GM21360 (cell line): ENCODE measurements around the gene SH3TC1.

Experiments used
- ATAC-seq: cut with Tn5 transposase; IDR thresholded peaks from one replicate; pipeline ENCODE4 v1.9.1; 2021; ENCODE audit warnings: mild to moderate bottlenecking, moderate library complexity; ENCODE audit not compliant: unreplicated experiment

SH3TC1 gene

DNA sequence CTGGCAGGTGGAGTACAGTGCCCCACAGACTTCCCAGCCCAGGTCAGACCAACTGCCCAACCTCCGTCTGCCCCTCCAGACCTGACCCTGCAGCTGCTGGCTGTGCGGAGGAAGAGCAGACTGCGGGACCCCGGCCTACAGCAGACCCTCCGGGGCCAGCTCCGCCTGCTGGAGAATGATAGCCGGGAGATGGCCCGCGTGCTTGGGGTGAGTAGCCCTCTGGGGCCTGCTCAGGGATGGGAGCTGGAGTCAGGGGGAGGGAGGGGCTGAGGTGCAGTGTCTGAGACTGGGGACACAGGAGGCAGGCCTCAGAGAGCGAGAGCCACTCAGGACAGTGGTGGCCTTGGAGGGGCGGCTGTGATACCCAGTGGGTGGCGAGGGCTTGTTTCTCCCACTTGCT lies 13.5 kb downstream of the SH3TC1 start:
- ATAC-seq, result no peak

DNA sequence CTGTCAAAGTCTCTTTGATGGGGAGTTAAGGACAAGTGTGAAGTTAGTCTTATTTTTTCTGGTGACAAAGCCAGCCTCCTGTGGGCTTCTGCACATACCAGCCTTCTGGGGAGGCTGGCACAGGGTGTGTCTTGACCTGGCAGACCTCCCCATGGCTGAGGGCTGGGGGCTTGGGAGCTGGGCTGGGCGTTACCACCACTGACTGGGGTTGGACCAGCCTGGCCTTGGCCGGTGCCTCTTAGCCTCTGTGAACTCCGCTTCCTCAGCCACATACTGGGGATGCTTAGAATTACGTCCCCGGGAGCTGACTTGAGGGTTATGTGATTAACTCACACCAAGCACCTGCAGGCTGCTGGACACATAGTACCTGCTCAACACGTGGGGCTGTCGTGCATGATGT lies 14.0 kb downstream of the SH3TC1 start:
- ATAC-seq, result no peak

DNA sequence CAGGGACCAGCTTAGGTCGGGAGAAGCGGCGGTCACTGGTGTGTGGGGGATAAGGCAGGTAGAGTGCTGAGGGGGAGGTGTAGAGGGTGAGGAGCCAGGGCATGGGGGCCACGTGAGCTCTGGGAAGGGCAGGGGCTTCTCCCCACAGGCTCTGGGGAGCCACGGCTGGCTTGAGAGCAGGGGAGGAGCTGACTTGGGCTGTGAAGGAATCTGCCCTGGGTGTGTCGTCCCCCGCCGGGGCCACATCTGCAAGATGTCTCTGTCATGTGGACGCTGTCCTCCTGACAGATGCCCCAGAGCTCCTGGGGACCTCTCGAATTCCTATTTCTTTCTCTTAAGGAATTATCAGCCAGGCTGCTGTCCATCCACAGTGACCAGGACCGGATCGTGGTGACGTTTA lies 15.0 kb downstream of the SH3TC1 start:
- ATAC-seq, result no peak

DNA sequence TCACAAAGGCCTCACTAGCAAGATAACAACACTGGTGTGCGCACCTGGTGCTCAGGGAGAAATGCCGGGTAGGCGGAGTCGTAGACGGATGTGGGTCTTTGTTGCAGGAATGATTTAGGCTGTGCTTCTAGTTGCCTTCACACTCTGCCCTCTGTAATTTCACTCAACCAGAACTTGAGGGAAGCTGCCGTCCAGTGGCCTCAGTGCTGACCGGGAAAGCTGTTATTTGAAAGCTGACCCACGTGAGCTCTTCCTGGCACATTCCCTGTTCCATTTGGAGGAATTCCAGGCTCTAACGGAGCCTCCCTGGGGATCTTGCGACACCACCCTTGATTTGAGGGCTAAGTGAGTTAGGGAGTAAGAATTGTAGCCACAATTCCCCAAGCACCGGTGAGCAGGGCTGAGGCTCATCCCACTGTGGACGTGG lies 15.9 kb downstream of the SH3TC1 start:
- no peak for ATAC-seq

DNA sequence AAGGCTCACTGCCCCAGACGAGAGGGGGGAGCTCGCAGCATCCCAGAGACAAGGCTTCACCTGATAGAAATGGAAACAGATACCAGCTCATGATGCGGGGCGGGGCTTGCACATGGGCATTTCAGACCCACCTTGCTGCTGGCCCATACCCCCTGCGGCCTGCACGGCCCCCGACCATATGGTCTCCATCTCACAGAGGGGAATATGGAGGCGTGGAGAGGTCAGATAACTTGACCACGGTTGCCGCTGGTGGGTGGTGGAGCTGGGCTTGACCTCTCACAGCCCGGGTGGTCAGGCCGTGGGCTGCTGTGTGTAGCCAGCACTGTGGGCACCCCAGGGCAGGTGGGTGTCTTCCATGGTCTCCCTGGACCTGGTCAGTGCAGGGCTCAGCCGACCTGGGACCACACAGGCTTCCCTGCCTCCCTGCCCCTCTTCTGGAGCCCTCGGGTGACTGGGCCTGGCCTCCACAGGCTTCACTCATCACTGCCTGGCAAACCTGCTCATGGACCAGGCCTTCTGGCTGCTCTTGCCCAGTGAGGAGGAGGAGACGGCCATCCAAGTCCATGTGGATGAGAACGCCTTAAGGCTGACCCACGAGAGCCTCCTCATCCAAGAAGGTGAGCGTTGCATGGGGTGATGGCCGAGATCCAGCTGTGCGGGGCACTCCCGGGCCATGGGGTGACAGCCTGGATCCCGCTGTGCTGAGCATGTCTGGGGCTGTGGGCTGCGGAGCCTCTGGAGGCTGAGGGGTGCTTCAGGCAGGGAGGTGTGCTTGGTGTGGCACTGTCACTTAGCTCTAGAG lies 16.8 kb downstream of the SH3TC1 start:
- no peak for ATAC-seq

DNA sequence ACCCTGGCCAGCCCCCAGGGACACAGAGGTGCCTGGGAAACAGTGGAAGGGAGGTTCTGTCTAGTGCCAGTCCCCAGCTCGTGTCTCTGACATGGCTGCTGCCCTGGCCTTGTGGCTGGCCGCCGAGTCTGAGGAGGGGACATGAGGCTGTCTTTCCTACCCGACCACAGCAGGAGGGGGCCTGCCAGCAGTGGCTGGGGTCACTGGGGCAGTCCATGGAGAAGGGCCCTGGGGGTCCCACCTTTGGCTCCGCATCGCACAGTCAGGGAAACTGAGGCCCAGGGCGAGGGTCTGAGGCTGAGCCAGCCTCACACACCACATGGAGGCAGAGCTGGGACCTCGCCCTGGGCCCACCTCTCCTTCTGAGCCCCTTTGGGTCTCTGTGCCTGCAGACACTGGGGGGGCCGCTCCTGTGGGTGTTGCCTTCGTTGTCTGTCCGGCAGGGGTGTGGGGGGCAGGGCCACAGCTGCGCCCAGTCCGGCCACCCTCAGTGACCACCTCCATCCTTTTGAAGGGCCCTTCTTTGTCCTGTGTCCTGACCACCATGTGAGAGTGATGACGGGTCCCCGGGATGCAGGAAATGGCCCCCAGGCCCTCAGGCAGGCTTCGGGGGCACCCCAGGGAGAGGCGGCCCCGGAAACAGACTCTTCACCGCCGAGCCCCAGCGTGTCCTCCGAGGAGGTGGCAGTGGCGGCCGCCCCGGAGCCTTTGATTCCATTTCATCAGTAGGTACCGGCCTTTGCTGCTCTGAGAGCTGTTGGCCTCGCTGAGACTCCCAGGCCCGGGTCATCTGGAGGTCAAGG lies 17.6 kb downstream of the SH3TC1 start:
- ATAC-seq, result no peak

DNA sequence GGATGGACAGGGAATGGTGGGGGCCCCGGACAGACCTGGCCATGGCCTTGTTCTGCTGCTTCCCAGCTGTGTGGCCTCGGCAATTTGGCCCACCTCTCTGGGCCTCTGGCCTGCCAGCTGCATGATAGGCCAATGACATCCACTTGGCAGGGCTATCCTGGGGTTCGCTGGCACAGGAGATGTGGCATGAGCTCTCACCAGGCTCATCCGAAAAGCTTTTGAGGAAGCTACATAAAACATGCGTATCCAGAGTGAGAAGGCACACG lies 18.1 kb downstream of the SH3TC1 start:
- ATAC-seq, result no peak

DNA sequence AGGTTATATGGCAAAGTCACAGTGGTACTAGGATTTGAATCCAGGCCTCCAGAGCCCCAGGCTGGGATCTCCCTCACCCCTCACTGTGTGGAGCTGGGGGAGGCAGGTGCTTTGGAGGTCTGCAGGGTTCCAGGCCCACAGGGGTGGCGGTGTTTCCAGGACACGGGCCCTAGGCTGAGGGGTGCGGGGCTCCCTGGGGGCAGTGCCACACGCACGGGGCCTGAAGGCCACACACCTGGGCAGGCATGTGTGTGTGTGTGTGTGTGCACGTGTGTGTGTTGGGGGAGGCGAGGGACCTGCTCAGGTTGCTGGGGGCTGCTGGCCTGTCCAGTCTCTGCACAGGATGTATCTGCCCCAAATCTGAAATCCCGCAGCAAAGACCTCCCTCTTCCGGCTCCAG lies 18.8 kb downstream of the SH3TC1 start:
- ATAC-seq, result no peak

DNA sequence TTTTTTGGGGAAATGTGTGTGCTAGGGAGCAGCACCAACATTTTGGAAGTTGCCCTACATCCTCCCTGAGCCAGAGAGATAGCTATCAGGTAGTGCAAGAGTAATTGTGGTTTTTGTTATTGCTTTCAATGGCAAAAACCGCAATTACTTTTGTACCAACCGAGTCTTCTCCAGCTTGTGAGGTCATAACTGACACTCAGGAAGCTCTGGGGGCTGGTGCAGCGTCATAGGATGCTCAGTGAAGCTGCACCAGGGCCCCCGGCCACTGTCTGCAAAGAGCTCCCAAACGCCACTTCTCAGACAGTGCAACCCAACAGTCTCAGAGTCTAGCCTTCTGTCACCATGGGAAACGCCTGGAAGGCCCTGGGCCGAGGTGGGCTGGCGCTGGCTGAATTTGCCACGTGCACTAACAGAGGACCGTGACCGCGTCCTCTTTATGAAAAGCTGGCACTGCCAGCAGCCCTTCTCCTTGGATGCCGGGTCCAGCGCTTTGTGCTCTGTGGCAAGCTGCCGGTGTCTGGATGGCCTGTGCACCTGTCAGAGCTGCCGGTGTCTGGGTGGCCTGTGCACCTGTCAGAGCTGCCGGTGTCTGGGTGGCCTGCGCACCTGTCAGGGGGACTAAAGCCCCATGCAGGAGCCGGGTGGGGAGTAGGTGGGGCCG lies 19.4 kb downstream of the SH3TC1 start:
- no peak for ATAC-seq

DNA sequence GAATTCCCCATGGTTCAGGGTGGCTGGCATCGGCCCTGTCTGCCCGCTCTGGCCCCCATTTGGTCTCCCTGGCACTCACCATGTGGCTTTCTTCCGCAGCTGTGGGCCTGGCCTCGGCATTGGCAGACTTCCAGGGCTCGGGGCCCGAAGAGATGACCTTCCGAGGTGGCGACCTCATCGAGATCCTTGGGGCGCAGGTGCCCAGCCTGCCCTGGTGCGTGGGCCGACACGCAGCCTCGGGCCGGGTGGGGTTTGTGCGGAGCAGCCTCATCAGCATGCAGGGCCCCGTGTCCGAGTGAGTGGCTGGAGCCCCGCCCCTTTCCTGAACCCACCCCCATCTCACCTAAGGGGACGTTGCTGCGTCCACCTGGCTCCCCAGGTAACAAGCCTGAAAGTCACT lies 20.1 kb downstream of the SH3TC1 start:
- ATAC-seq, result no peak

DNA sequence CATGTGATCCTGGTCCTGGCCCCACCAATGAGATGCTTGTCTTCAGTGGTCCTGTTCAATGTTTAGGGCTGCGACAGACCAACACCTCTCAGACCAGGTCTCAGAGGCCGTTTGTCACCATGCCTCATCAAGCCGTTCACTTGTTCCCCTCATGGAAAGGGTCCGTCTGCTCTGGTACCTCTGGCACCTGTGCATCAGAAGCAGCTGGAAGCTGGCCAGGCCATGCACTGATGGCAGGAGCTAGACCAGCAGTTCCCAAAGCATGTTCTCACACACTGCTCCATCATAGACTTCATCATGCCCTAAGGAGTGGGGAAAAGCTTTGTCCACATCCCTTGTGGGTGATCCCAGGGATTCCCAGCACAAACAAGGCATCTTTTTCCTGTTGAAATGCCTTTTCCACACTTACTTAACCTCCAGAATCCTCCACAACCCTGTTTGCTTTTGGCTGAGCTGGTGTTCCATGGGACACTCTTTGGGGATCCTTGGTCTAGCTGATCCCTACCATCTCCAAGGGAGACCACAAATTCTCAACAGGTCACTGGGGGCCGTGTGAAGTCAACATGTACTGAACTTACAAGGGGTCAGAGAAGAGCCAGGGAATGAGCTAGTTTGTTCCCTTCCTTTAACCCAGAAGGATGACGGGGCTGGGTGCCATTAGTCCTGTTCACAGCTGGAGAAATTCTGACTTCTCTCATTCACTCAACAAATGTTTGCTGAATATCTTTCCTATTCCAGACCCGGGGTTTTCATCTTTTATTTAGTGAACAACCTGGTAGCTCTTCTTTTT lies 21.8 kb downstream of the SH3TC1 start:
- ATAC-seq, result no peak

DNA sequence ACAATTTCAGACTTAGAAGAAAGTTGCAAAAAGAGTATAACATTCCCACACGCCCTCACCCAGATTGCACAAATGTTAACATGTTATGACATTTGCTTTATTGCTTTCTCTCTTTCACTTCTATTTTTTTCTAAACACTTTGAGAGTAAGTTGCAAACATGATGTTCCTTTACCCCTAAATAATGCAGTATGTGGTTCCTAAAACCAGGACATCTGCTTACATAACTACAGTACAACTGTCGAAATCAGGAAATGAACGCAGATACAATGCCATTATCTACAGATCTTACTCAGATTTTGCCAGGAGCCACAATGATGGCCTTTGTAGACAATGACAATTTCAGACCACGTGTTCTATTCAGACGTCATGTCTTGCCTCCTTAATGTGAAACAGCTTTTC lies 22.4 kb downstream of the SH3TC1 start:
- peak; percentile 49 for ATAC-seq

DNA sequence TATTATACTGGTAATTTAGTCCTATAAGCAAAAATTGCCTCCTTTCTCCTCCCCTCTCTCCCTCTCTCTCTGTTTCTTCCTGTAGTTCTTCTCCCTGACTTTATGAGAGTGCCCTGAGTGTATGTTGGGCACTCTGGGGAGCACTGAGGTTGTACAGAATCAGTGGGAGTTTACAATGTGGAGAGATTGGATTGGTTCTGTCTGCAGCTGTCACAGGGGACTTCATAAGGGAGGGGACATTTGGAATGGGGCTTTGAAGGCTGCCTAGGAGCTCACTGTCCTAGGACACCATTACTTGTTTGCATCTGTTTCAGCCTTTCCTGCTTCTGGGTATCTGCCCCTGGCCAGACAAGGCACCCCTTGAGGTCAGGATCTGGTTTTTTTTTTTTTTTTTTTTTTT lies 22.9 kb downstream of the SH3TC1 start:
- ATAC-seq, result no peak

DNA sequence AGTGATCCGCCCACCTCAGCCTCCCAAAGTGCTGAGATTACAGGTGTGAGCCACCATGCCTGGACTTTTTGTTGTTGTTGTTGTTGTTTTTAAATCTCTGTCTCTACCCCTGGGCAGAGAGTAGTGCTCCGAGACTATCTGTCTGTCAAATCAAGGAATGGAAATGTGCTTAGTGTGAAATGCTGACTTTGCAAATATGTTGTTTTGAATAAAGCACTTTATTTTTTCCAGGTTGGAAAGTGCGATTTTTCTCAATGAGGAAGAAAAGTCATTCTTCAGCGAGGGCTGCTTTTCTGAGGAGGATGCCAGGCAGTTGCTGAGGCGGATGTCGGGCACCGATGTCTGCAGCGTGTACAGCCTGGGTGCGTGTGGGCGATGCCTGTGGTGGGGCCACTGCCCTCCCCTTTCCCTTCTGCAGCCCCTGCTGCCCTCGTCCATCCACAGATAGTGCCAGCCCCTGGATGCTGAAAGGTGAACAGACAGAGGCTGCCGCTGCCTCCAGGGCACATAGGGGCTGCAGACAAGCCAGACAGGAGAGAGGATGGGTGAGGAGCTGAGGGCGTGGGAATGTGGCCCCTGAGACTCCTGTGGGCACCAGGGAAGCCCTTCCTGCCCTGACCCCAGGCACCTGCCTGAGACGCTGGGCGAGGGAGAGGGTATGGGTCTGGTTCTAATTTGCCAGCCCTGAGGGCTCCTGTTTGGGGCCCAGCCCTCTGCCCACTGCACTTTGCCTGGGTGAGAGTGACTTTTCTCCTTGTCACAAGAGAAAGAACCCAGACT lies 23.7 kb downstream of the SH3TC1 start:
- no peak for ATAC-seq

DNA sequence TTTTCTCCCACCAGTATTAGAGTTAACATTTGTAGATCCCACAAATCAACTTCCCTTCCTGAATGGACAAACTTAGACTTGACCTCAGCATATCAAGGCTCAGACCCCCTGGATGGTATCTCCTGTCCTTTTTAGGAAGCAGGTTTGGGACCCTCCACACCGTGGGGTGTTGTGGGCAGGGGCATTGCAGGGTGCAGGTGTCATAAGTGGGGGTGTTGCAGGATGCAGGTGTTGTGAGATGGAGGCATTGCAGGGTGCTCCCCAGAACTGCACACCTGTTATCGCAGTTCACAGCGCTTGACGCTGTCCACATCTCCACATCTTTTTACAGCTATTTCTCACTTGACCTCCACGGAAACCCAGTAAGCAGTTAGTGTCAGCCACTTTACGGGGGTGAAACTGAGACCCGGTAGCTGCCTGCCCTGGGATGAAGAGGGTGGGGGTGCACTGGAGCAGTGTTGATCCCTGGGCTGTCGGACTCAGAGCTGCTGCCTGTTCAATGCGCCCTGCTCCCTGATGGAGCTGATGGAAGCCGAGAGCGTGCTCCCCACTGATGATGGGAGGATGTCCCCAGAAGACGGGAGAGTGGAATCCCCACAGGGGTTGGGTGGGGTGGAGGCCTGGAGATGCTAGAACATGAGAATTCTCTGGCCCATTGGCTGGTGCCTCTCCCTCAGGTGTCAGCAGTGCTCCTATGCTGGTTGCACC lies 25.3 kb downstream of the SH3TC1 start:
- no peak for ATAC-seq

DNA sequence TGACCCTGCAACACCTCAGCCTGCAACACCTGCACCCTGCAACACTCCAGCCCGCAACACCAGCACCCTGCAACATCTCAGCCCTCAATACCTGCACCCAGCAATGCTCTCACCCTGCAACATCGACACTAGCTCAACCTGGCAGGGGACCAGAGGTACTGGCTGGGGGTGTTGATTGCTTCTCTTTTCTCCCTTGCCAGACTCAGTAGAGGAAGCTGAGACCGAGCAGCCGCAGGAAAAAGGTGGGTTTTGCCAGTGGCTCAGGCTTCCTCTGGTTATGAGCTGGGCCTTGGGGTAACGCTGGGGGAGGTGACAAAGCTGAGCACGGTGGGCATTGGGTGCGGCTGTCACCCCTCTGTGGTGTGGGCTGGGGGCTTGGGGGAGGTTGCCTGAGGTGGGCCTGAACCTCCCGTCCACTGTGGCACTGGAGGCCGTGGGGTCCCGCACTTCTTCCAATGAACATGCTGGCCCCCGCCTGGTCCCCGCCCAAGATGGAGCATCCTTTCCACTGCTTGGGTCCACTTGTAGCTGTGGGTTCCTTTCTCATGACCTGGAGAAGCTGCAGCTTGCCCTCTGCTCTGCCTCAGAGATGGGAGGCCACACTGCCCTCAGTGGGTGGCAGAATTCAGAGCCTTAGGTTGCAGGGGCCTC lies 26.0 kb downstream of the SH3TC1 start:
- no peak for ATAC-seq

DNA sequence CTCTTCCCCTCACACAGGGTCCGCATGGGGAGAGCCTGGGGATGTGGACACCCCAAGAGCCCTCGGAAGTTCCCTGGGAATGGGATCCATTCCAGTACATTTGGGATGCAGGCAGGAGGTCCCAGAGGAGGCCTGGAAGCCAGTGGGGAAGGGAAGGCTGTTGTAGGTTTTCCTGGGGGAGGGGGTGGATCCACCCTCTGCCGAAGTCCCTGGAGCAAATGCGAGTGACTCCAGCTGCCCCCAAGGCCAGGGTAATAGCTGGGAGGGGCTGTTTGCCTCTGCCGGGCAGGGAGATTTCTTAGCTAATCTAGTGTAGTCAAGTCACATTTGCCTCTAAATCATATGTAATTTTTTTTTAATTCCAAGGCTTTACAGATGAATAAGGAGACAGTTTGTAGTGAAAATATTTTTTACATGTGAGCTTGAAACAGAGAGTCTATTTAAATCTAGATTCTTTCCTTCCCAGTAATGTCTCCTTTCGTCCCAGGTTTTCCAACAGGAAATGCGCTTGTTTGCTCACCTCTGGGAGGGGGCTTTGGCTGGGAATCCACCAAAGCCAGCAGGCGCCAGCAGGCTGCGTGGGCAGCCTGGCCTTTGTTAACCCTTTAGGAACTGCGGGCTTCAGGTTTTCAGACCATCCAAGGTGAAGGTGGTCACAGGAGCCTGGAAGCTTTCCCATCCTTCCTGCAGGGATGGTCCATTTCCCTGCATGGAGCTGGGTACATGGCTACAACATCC lies 26.8 kb downstream of the SH3TC1 start:
- ATAC-seq, result no peak

DNA sequence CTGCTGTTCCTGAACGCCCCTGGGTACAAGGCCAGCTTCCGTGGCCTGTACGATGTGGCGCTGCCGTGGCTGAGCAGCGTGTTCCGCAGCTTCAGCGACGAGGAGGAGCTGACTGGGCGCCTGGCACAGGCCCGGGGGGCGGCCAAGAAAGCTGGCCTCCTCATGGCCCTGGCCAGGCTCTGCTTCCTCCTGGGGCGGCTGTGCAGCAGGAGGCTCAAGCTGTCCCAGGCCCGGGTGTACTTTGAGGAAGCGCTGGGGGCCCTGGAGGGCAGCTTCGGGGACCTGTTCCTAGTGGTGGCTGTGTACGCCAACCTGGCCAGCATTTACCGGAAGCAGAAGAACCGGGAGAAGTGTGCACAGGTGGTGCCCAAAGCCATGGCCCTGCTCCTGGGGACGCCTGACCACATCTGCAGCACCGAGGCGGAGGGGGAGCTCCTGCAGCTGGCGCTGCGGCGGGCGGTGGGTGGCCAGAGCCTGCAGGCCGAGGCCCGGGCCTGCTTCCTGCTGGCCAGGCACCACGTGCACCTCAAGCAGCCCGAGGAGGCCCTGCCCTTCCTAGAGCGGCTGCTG lies 28.2 kb downstream of the SH3TC1 start:
- ATAC-seq, result no peak
